NOMO-1 treated with dmso at 0.1 percent for 144 hours (cell line): ENCODE data around the gene TEDDM1.

ENCODE experiments used
- DNase-seq: peaks from one replicate; lab custom pipeline; 2025; ENCODE audit not compliant: unreplicated experiment; lab: John Stamatoyannopoulos, UW

The TEDDM1 gene

GRCh38 chr1:182407724-182408123, 7.3 kb upstream of the TEDDM1 start:
- DNase-seq = no peak

- DNase-seq = no peak
These were observed 5.5 kb upstream of the TEDDM1 start for GRCh38 chr1:182406012-182406411.

- DNase-seq = no peak
These were observed 5.1 kb upstream of the TEDDM1 start for GRCh38 chr1:182405578-182405977.

GRCh38 chr1:182404781-182405180, 4.3 kb upstream of the TEDDM1 start:
- DNase-seq = no peak

- DNase-seq = no peak
These were observed 2.6 kb downstream of the TEDDM1 start for GRCh38 chr1:182397653-182398393.

- DNase-seq = no peak
These were observed 4.6 kb downstream of the TEDDM1 start for GRCh38 chr1:182395906-182396305.

- peak; percentile 57 for DNase-seq
These were observed 6.3 kb downstream of the TEDDM1 start for GRCh38 chr1:182394055-182394775.

GRCh38 chr1:182392050-182393028, 8.1 kb downstream of the TEDDM1 start:
- peak; percentile 24 for DNase-seq

- DNase-seq = peak; percentile 86
These were observed 9.0 kb downstream of the TEDDM1 start, which contains the start of gene GLUL for GRCh38 chr1:182391362-182392049. GLUL (minus strand) TSS chr1:182391790; CDS start chr1:182388737, 3,053 bp downstream.

- DNase-seq = no peak
These were observed 9.5 kb downstream of the TEDDM1 start for GRCh38 chr1:182391028-182391361.

GRCh38 chr1:182389619-182390047, 10.8 kb downstream of the TEDDM1 start:
- DNase-seq = peak; percentile 25

GRCh38 chr1:182388392-182389134, 11.9 kb downstream of the TEDDM1 start:
- no peak for DNase-seq

GRCh38 chr1:182387566-182387965, 12.9 kb downstream of the TEDDM1 start:
- DNase-seq = no peak

- DNase-seq = no peak
These were observed 13.5 kb downstream of the TEDDM1 start for GRCh38 chr1:182386980-182387379.

- no peak for DNase-seq
These were observed 14.3 kb downstream of the TEDDM1 start for GRCh38 chr1:182385885-182386853.

GRCh38 chr1:182384387-182384960, 16.0 kb downstream of the TEDDM1 start:
- DNase-seq = no peak

- no peak for DNase-seq
These were observed 16.5 kb downstream of the TEDDM1 start for GRCh38 chr1:182383934-182384333.

- no peak for DNase-seq
These were observed 17.3 kb downstream of the TEDDM1 start for GRCh38 chr1:182383037-182383661.
